Endometrial microvascular endothelial cells (primary cell): ENCODE data around the gene SAA2. TPM values are rescaled to one million over a fixed set of nuclear protein-coding genes. Genes with fewer than 3 reads are reported as not detected.
"Not testable (repeated sequence)": the region's sequence is repeated elsewhere in the genome, so short reads cannot be mapped to it uniquely, and the experiment has no call there.

Experiments
- in situ Hi-C: cut with HindIII; loops from 2 replicates; pipeline ENCODE4 v1.10.0; 2017; ENCODE audit warnings: low sequenced_read_pairs, low pct_unique_long_range_greater_than_20kb; ENCODE audit errors: inconsistent ontology term
- total RNA-seq: library from RNA; depleted of rRNA; stranded (reverse); fragments of >200 nt; gene quantifications from one replicate; pipeline ENCODE4 v1.2.3, GENCODE V29; 2015; ENCODE audit errors: inconsistent ontology term

Gene SAA2
- total RNA-seq, 1 donor from 2014 or later = not detected

- in situ Hi-C loops = no loop called here
These were observed 39.4 kb downstream of the SAA2 start for GRCh38 chr11:18209058-18209457.

- in situ Hi-C loops = no loop called here
These were observed 43.7 kb downstream of the SAA2 start for GRCh38 chr11:18204771-18205170.

GRCh38 chr11:18204220-18204619 is 44.2 kb downstream of the SAA2 start:
- in situ Hi-C loops = no loop called here

GRCh38 chr11:18203723-18204122 is 44.7 kb downstream of the SAA2 start:
- in situ Hi-C loops = no loop called here

- in situ Hi-C loops = not testable (repeated sequence)
These were observed 50.7 kb downstream of the SAA2 start for GRCh38 chr11:18197738-18198137.

GRCh38 chr11:18196532-18196931 is 51.9 kb downstream of the SAA2 start:
- in situ Hi-C loops = no loop called here

Other genes with a start within 250 kb of the SAA2 start
- 18.5 TPM for gene SERGEF, start 235.6 kb downstream of the SAA2 start, total RNA-seq
- gene TPH1, start 202.4 kb downstream of the SAA2 start, total RNA-seq = not detected
- gene SAAL1, start 142.6 kb downstream of the SAA2 start, total RNA-seq = 32.0 TPM
- not detected for gene MRGPRX3, start 116.1 kb downstream of the SAA2 start, total RNA-seq
- not detected for gene MRGPRX4, start 75.8 kb downstream of the SAA2 start, total RNA-seq
- gene SAA4, start 11.9 kb downstream of the SAA2 start, total RNA-seq = not detected
- not detected for gene SAA1, start 17.6 kb upstream of the SAA2 start, total RNA-seq
- gene HPS5, start 73.5 kb upstream of the SAA2 start, total RNA-seq = 19.1 TPM
- 64.0 TPM for gene GTF2H1, start 73.9 kb upstream of the SAA2 start, total RNA-seq
- gene LDHA, start 145.9 kb upstream of the SAA2 start, total RNA-seq = 1,100 TPM
- not detected for gene LDHC, start 163.7 kb upstream of the SAA2 start, total RNA-seq
- gene LDHAL6A, start 207.2 kb upstream of the SAA2 start, total RNA-seq = not detected